HepG2 (cell line): ENCODE measurements around the gene KCNJ14. TPM values are rescaled to one million over a fixed set of nuclear protein-coding genes. Genes with fewer than 3 reads are reported as not detected.
A peak's percentile ranks its signal among the peaks of the same experiment; 100 is the strongest.

Source experiments
- CBFB ChIP-seq: sonication (generic); formaldehyde crosslinking; IDR thresholded peaks from 2 replicates; pipeline ENCODE4 v1.4.0; 2020; ENCODE audit warnings: missing genetic modification reagents
- ISL2 ChIP-seq: sonication (generic); formaldehyde crosslinking; IDR thresholded peaks from 2 replicates; pipeline ENCODE4 v1.5.0; 2020; ENCODE audit warnings: missing genetic modification reagents
- PAWR ChIP-seq: sonication (generic); formaldehyde crosslinking; IDR thresholded peaks from 2 replicates; pipeline ENCODE4 v1.4.0; 2020; ENCODE audit warnings: missing genetic modification reagents, mild to moderate bottlenecking, borderline replicate concordance
- ZFP36L2 ChIP-seq: sonication (generic); formaldehyde crosslinking; IDR thresholded peaks from 2 replicates; pipeline ENCODE4 v1.4.0; 2020; ENCODE audit warnings: missing genetic modification reagents
- ZHX2 ChIP-seq, 2 experiments: sonication (generic) in 1 of 2; formaldehyde crosslinking in 1 of 2; IDR thresholded peaks; 2 replicates each; pipeline versions ENCODE4 v1.6.1 to v1.9.0; 2014 to 2022; ENCODE audit warnings: antibody characterized with exemption in 1 of 2, borderline replicate concordance in 1 of 2, inconsistent platforms in 1 of 2, low read depth in 1 of 2, missing genetic modification reagents in 1 of 2
- ZNF343 ChIP-seq: sonication (generic); formaldehyde crosslinking; IDR thresholded peaks from 2 replicates; pipeline ENCODE4 v1.4.0; 2020; ENCODE audit warnings: mild to moderate bottlenecking, missing genetic modification reagents
- ZNF652 ChIP-seq: IDR thresholded peaks from 2 replicates; pipeline ENCODE4 v1.6.1; 2016; ENCODE audit warnings: low read depth, borderline replicate concordance
- ZNF670 ChIP-seq: sonication (generic); formaldehyde crosslinking; IDR thresholded peaks from 2 replicates; pipeline ENCODE4 v1.8.0; 2022; ENCODE audit warnings: mild to moderate bottlenecking, missing genetic modification reagents, borderline replicate concordance
- ZNF816 ChIP-seq: sonication (generic); formaldehyde crosslinking; IDR thresholded peaks from 2 replicates; pipeline ENCODE4 v1.8.0; 2022; ENCODE audit warnings: missing genetic modification reagents, mild to moderate bottlenecking, borderline replicate concordance
- polyA plus RNA-seq, 8 experiments: library from polyadenylated mRNA; depleted of rRNA in 3 of 8; stranded (reverse) in 7 of 8; unstranded in 1 of 8; fragments of >200 nt; fragmentation: Illumina TruSeq in 4 of 8; extraction: Trizol in 4 of 8; gene quantifications; 2 replicates each; pipeline versions ENCODE4 v1.2.1 to v1.2.3, GENCODE V29; 2011 to 2016; ENCODE audit warnings: low read depth in 4 of 8, missing spikeins in 1 of 8, mixed read lengths in 1 of 8; ENCODE audit not compliant: insufficient read depth in 1 of 8
- total RNA-seq, 5 experiments: library from RNA; depleted of rRNA; stranded (reverse); fragments of >200 nt; fragmentation: Illumina TruSeq; extraction: Trizol; gene quantifications; 2 replicates each; pipeline ENCODE4 v1.2.3, GENCODE V29; 2016; ENCODE audit warnings: low read depth in 1 of 5
- TF ChIP-seq, protein P1 (sequence below): sonication (generic); formaldehyde crosslinking; IDR thresholded peaks from 2 replicates; pipeline ENCODE4 v1.4.0; 2020; ENCODE audit warnings: mild to moderate bottlenecking, missing genetic modification reagents
- TF ChIP-seq, protein P2 (sequence below): IDR thresholded peaks from 2 replicates; pipeline ENCODE4 v1.6.1; 2012; ENCODE audit warnings: low read depth, low read length, improper control_type of control experiment
- TF ChIP-seq, protein P3 (sequence below): sonication (generic); formaldehyde crosslinking; IDR thresholded peaks from 2 replicates; pipeline ENCODE4 v1.5.1; 2020; ENCODE audit warnings: missing genetic modification reagents, mild to moderate bottlenecking, borderline replicate concordance

The KCNJ14 gene
- total and polyA plus RNA-seq, 2 of the 13 experiments (the other 11 are each of a cell fraction or from before 2014, with no cell fraction given): 0.20 to 0.51 TPM

DNA sequence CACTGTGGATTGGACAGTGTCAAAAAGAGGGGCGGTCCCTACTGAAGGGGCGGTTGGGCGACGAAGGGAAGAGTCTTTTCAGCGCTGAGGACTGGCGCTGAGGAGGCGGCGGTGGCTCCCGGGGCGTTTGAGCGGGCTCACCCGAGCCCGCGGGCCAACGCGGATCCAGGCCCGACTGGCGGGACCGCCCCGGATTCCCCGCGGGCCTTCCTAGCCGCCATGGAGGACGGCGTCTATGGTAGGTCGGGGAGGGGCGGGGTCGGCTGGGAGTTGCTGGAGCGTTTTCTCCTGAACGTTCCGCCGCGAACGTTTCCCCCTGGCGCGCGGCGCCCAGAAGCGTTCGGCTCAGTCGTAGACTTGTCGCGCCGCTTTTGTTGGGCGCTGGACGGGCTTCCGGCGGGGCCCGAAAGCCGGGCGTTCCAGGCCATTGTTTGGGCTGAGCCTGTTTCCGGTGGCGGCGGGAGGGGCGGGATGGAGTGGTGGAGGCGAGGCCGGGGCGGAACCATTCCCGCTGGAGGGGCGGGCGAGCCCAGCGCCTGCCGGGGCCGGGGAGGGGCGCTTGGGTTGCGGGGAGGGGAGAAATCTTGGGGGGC is 14.0 kb downstream of the KCNJ14 start, which contains the start of gene CYTH2 (continued):
- peak; percentile 78; the same call in 1 of the 2 replicates for TF ChIP-seq ZNF343 (CRISPR knock-in tag)
- no peak for TF ChIP-seq ZFP36L2 (CRISPR knock-in tag)
- TF ChIP-seq PAWR (CRISPR knock-in tag): no peak
- no peak; the same call in 1 of the 2 replicates for TF ChIP-seq CBFB
- TF ChIP-seq, protein P1, sequence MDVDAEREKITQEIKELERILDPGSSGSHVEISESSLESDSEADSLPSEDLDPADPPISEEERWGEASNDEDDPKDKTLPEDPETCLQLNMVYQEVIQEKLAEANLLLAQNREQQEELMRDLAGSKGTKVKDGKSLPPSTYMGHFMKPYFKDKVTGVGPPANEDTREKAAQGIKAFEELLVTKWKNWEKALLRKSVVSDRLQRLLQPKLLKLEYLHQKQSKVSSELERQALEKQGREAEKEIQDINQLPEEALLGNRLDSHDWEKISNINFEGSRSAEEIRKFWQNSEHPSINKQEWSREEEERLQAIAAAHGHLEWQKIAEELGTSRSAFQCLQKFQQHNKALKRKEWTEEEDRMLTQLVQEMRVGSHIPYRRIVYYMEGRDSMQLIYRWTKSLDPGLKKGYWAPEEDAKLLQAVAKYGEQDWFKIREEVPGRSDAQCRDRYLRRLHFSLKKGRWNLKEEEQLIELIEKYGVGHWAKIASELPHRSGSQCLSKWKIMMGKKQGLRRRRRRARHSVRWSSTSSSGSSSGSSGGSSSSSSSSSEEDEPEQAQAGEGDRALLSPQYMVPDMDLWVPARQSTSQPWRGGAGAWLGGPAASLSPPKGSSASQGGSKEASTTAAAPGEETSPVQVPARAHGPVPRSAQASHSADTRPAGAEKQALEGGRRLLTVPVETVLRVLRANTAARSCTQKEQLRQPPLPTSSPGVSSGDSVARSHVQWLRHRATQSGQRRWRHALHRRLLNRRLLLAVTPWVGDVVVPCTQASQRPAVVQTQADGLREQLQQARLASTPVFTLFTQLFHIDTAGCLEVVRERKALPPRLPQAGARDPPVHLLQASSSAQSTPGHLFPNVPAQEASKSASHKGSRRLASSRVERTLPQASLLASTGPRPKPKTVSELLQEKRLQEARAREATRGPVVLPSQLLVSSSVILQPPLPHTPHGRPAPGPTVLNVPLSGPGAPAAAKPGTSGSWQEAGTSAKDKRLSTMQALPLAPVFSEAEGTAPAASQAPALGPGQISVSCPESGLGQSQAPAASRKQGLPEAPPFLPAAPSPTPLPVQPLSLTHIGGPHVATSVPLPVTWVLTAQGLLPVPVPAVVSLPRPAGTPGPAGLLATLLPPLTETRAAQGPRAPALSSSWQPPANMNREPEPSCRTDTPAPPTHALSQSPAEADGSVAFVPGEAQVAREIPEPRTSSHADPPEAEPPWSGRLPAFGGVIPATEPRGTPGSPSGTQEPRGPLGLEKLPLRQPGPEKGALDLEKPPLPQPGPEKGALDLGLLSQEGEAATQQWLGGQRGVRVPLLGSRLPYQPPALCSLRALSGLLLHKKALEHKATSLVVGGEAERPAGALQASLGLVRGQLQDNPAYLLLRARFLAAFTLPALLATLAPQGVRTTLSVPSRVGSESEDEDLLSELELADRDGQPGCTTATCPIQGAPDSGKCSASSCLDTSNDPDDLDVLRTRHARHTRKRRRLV: 0 out of 2 replicates have a peak, but pooled peaks have one; percentile 41
- TF ChIP-seq, protein P2, sequence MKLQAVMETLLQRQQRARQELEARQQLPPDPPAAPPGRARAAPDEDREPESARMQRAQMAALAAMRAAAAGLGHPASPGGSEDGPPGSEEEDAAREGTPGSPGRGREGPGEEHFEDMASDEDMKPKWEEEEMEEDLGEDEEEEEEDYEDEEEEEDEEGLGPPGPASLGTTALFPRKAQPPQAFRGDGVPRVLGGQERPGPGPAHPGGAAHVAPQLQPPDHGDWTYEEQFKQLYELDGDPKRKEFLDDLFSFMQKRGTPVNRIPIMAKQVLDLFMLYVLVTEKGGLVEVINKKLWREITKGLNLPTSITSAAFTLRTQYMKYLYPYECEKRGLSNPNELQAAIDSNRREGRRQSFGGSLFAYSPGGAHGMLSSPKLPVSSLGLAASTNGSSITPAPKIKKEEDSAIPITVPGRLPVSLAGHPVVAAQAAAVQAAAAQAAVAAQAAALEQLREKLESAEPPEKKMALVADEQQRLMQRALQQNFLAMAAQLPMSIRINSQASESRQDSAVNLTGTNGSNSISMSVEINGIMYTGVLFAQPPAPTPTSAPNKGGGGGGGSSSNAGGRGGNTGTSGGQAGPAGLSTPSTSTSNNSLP: no peak
- no peak for TF ChIP-seq ZNF816 (CRISPR knock-in tag)
- TF ChIP-seq, protein P3, sequence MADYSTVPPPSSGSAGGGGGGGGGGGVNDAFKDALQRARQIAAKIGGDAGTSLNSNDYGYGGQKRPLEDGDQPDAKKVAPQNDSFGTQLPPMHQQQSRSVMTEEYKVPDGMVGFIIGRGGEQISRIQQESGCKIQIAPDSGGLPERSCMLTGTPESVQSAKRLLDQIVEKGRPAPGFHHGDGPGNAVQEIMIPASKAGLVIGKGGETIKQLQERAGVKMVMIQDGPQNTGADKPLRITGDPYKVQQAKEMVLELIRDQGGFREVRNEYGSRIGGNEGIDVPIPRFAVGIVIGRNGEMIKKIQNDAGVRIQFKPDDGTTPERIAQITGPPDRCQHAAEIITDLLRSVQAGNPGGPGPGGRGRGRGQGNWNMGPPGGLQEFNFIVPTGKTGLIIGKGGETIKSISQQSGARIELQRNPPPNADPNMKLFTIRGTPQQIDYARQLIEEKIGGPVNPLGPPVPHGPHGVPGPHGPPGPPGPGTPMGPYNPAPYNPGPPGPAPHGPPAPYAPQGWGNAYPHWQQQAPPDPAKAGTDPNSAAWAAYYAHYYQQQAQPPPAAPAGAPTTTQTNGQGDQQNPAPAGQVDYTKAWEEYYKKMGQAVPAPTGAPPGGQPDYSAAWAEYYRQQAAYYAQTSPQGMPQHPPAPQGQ (CRISPR knock-in tag): no peak
- TF ChIP-seq ISL2 (CRISPR knock-in tag): peak; percentile 51; the same call in 1 of the 2 replicates
- TF ChIP-seq ZNF652 (CRISPR knock-in tag): no peak
- TF ChIP-seq ZNF670 (CRISPR knock-in tag): no peak
- TF ChIP-seq ZHX2 (IDR thresholded peaks at IDR 0.05; ENCODE audit: low read depth): no peak
- 0 out of 2 replicates have a peak, but pooled peaks have one; percentile 63 for TF ChIP-seq ZHX2 (CRISPR knock-in tag; IDR thresholded peaks at IDR 0.05; ENCODE audit: borderline replicate concordance)
